ENCODE measurements around the gene GPR50. TPM values are rescaled to one million over a fixed set of nuclear protein-coding genes. Genes with fewer than 3 reads are reported as not detected.

GPR50 gene
- total and polyA plus RNA-seq, 10 of the 15 experiments (the other 5 are each of a cell fraction or from before 2014, with no cell fraction given) = 0.03 to 0.08 (median 0.04) TPM; not detected in 7

GRCh38 chrX:151183233-151183753 is 6.9 kb downstream of the GPR50 start (continued):
- TF ChIP-seq SREBF2 (IDR thresholded peaks at IDR 0.05; ENCODE audit: low read length) = no peak

GRCh38 chrX:151183912-151184565 is 7.7 kb downstream of the GPR50 start:
- no TSS peak for BruUV-seq (replicated peaks)
- POLR2A ChIA-PET = no interaction called here
- Histone ChIP-seq H3K79me2 (ENCODE audit: control insufficient read depth, insufficient read depth, low read length) (no peaks in the 10 kb centered on the region), H3K4me1 (ENCODE audit: control insufficient read depth, insufficient read depth, low read length) (no peaks in the 10 kb centered on the region), H3K4me2 (ENCODE audit: control insufficient read depth, insufficient read depth) (no peak overlapping the region), H3K9ac (ENCODE audit: control insufficient read depth, insufficient read depth, low read length) (no peak overlapping the region), H3K9me3 (replicated peaks; ENCODE audit: control insufficient read depth, insufficient read depth, low read length) (no peaks in the 10 kb centered on the region; the same call in 2 of the 3 replicates), H3K4me3 (no peak overlapping the region), H3K27ac (ENCODE audit: control insufficient read depth, insufficient read depth) (no peak overlapping the region), H4K20me1 (ENCODE audit: control insufficient read depth, insufficient read depth) (no peaks in the 10 kb centered on the region), H3K27me3 (replicated peaks in 1 of 2; ENCODE audit: control insufficient read depth in 2 of 2, insufficient read depth in 2 of 2, low read length in 1 of 2) (no peaks in the 10 kb centered on the region; a peak in 1 of 4 replicates), H3K36me3 (ENCODE audit: control insufficient read depth in 2 of 2, insufficient read depth in 2 of 2, low read length in 1 of 2) (no peaks in the 10 kb centered on the region), H2AFZ (ENCODE audit: control insufficient read depth, low read depth, low read length) (no peak overlapping the region)
- in situ Hi-C loops (cut with MboI) (no loop called here), intact Hi-C loops (cut with micrococcal nuclease; ENCODE audit: unreplicated experiment) (no loop called here)
- DNase-seq (ENCODE audit: low read depth, low spot score) (no peak), ATAC-seq (no peak), FAIRE-seq (no peak)
- RAD21 ChIA-PET (ENCODE audit: unreplicated experiment) = no interaction called here
- SMC1A ChIA-PET (ENCODE audit: uncharacterized antibody, unreplicated experiment) = no interaction called here
- CTCF ChIA-PET = no interaction called here
- TF ChIP-seq IRF3 (IDR thresholded peaks at IDR 0.05) (no peak), TCF3 (IDR thresholded peaks at IDR 0.05; ENCODE audit: borderline replicate concordance, insufficient read depth, low read depth, low read length) (no peak), RBBP5 (conservative IDR thresholded peaks at IDR 0.05) (no peak), RFX5 (IDR thresholded peaks at IDR 0.05; ENCODE audit: low read depth, low read length) (no peak), SREBF1 (IDR thresholded peaks at IDR 0.05; ENCODE audit: low read length) (no peak), NBN (IDR thresholded peaks at IDR 0.05) (no peak), WRNIP1 (IDR thresholded peaks at IDR 0.05; ENCODE audit: borderline replicate concordance, low read depth, low read length) (no peak), POLR2AphosphoS5 (IDR thresholded peaks at IDR 0.05; ENCODE audit: low read length) (no peak), HCFC1 (IDR thresholded peaks at IDR 0.05; ENCODE audit: low read length) (no peak), YBX1 (IDR thresholded peaks at IDR 0.05) (no peak), SIX5 (IDR thresholded peaks at IDR 0.05; ENCODE audit: low read depth, low read length, severe bottlenecking) (no peak), DPF2 (IDR thresholded peaks at IDR 0.05) (no peak)
- 64% methylated on average over 13 of the region's 14 CpGs for WGBS (ENCODE audit: insufficient coverage, insufficient replicate concordance, low lambda C conversion rate, missing lambda C conversion rate)
